Measurements from ENCODE around the gene TMEM221.

Gene TMEM221

GRCh38 chr19:17471410-17472125 is 23.1 kb upstream of the TMEM221 start:
- H3K4me3 ChIP-seq (replicated peaks; ENCODE audit: low read depth, low read length) = peak overlapping the region; percentile 73
- DNase-seq (ENCODE audit: low read depth) = no peak
- no peak for TF ChIP-seq CTCF (IDR thresholded peaks at IDR 0.05; ENCODE audit: low read length, missing control alignments)

- H3K4me3 ChIP-seq (replicated peaks; ENCODE audit: low read depth, low read length) = peak within 1 kb of the TSS; percentile 73
- no peak for TF ChIP-seq CTCF (IDR thresholded peaks at IDR 0.05; ENCODE audit: low read length, missing control alignments)
- peak; percentile 99 for DNase-seq (ENCODE audit: low read depth)
Observed at GRCh38 chr19:17470068-17470841, 21.8 kb upstream of the TMEM221 start, which contains the start of gene SLC27A1. Gene SLC27A1 (plus strand): TSS chr19:17470524. CDS start chr19:17470541, 17 bp downstream.

GRCh38 chr19:17469481-17470067 is 21.1 kb upstream of the TMEM221 start:
- peak; percentile 96 for DNase-seq (ENCODE audit: low read depth)
- peak overlapping the region; percentile 73 for H3K4me3 ChIP-seq (replicated peaks; ENCODE audit: low read depth, low read length)
- TF ChIP-seq CTCF (IDR thresholded peaks at IDR 0.05; ENCODE audit: low read length, missing control alignments) = no peak

GRCh38 chr19:17469092-17469480 is 20.6 kb upstream of the TMEM221 start:
- peak overlapping the region; percentile 73 for H3K4me3 ChIP-seq (replicated peaks; ENCODE audit: low read depth, low read length)
- TF ChIP-seq CTCF (IDR thresholded peaks at IDR 0.05; ENCODE audit: low read length, missing control alignments) = no peak

GRCh38 chr19:17468302-17469091 is 20.0 kb upstream of the TMEM221 start:
- peak overlapping the region; percentile 73 for H3K4me3 ChIP-seq (replicated peaks; ENCODE audit: low read depth, low read length)
- no peak for DNase-seq (ENCODE audit: low read depth)
- no peak for TF ChIP-seq CTCF (IDR thresholded peaks at IDR 0.05; ENCODE audit: low read length, missing control alignments)

More at GRCh38 chr19:17469092-17469480, 20.6 kb upstream of the TMEM221 start:
- DNase-seq (ENCODE audit: low read depth) = no peak

- DNase-seq (ENCODE audit: low read depth) = no peak
- TF ChIP-seq CTCF (IDR thresholded peaks at IDR 0.05; ENCODE audit: low read length, missing control alignments) = no peak
- no peak overlapping the region for H3K4me3 ChIP-seq (replicated peaks; ENCODE audit: low read depth, low read length)
Observed at GRCh38 chr19:17467471-17468301, 19.2 kb upstream of the TMEM221 start.
